A549 treated with AZD2906 at 1 μM for 4 hours (cell line): Measurements from ENCODE around the gene ZNF317. TPM values are rescaled to one million over a fixed set of nuclear protein-coding genes. Genes with fewer than 3 reads are reported as not detected.

Experiments used
- total RNA-seq: library from RNA; stranded (reverse); fragments of 200-300 nt; extraction: Qiagen RNA extraction; gene quantifications from 5 replicates; pipeline ENCODE4 v1.2.3, GENCODE V29; 2022

ZNF317 gene
- total RNA-seq, result 17.2 to 19.4 TPM (median 18.6 TPM) in 5 replicates

GRCh38 chr19:9140159-9140874 lies at the start of gene ZNF317:
Gene ZNF317 (plus strand): TSS chr19:9140397. CDS start chr19:9156017, 15,620 bp downstream.

GRCh38 chr19:9107375-9107774 lies 32.8 kb upstream of the ZNF317 start, which contains the start of gene OR7G2:
Gene OR7G2 (minus strand): TSS chr19:9107475. CDS start chr19:9103243, 4,232 bp downstream.

GRCh38 chr19:9115307-9115813 lies 24.8 kb upstream of the ZNF317 start, which contains the start of gene OR7G1:
Gene OR7G1 (minus strand): TSS chr19:9115763. CDS start chr19:9115763, 0 bp downstream.

GRCh38 chr19:9126900-9127405 lies 13.2 kb upstream of the ZNF317 start, which contains the start of gene OR7G3:
Gene OR7G3 (minus strand): TSS chr19:9126950. CDS start chr19:9126950, 0 bp downstream.

GRCh38 chr19:9178901-9179300 lies 38.7 kb downstream of the ZNF317 start, which contains the start of gene OR7D2:
Gene OR7D2 (plus strand): TSS chr19:9178979. CDS start chr19:9185782, 6,803 bp downstream.

Other genes with a start within 250 kb of the ZNF317 start
- gene MUC16, start 130.0 kb upstream of the ZNF317 start, total RNA-seq, result 0.02 to 0.03 TPM (median 0.02 TPM) in 5 replicates
- not detected in 5 replicates for gene OR1M1, start 53.3 kb upstream of the ZNF317 start, total RNA-seq
- not detected in 5 replicates for gene OR7G2, start 32.9 kb upstream of the ZNF317 start, total RNA-seq
- not detected in 5 replicates for gene OR7G1, start 24.6 kb upstream of the ZNF317 start, total RNA-seq
- not detected in 5 replicates for gene OR7G3, start 13.4 kb upstream of the ZNF317 start, total RNA-seq
- 0.02 TPM in 2 of 5 replicates, not detected in the others for gene OR7D2, start 38.6 kb downstream of the ZNF317 start, total RNA-seq
- gene OR7D4, start 79.2 kb downstream of the ZNF317 start, total RNA-seq, result 0.09 TPM in 1 of 5 replicates, not detected in the others
- 0.06 TPM in 1 of 5 replicates, not detected in the others for gene OR7E24, start 110.5 kb downstream of the ZNF317 start, total RNA-seq
- 0.79 to 2.3 TPM (median 1.1 TPM) in 5 replicates for gene ZNF699, start 169.4 kb downstream of the ZNF317 start, total RNA-seq
- 3.8 to 5.5 TPM (median 4.7 TPM) in 5 replicates for gene ZNF559, start 183.8 kb downstream of the ZNF317 start, total RNA-seq
- gene ZNF177, start 222.6 kb downstream of the ZNF317 start, total RNA-seq, result 0.30 to 0.76 TPM (median 0.55 TPM) in 5 replicates